Fibroblast of pulmonary artery (primary cell): ENCODE data around the gene ABHD14A.

ENCODE experiments used
- DNase-seq: peaks from one replicate; pipeline ENCODE4 v3.0.0-alpha.2; 2010; ENCODE audit warnings: low read depth
- H3K4me3 ChIP-seq: replicated peaks from 2 replicates; pipeline ENCODE4 v1.5.1; 2011; ENCODE audit warnings: low read depth, mild to moderate bottlenecking, control low read depth, low read length, moderate library complexity
- CTCF ChIP-seq: IDR thresholded peaks from 2 replicates; pipeline ENCODE4 v1.5.1; 2011; ENCODE audit warnings: mild to moderate bottlenecking, control low read depth, low read length, inconsistent platforms; ENCODE audit errors: missing control alignments

ABHD14A gene

GRCh38 chr3:52028572-52028971, 53.7 kb downstream of the ABHD14A start:
- no peak overlapping the region for H3K4me3 ChIP-seq
- TF ChIP-seq CTCF, result no peak
- DNase-seq, result no peak

GRCh38 chr3:52029053-52029452, 54.2 kb downstream of the ABHD14A start:
- no peak overlapping the region for H3K4me3 ChIP-seq
- DNase-seq, result no peak
- no peak for TF ChIP-seq CTCF

- DNase-seq, result no peak
- TF ChIP-seq CTCF, result no peak
- H3K4me3 ChIP-seq, result no peak overlapping the region
Measured at GRCh38 chr3:52029535-52029934, 54.7 kb downstream of the ABHD14A start.
